Chondrocyte (in vitro differentiated cells): ENCODE measurements around the gene SLC30A2. TPM values are rescaled to one million over a fixed set of nuclear protein-coding genes. Genes with fewer than 3 reads are reported as not detected.

Experiments
- DNase-seq: peaks from one replicate; pipeline ENCODE4 v3.0.0; 2021; ENCODE audit warnings: mixed read lengths, low spot score
- H3K27ac Mint-ChIP-seq: one replicate; pipeline ENCODE4 v1.8.0; 2021; ENCODE audit warnings: mild to moderate bottlenecking, moderate library complexity, mixed read lengths; ENCODE audit not compliant: unreplicated experiment
- H3K27me3 Mint-ChIP-seq: 2 replicates; pipeline ENCODE4 v1.8.0; 2021; ENCODE audit warnings: low read depth, mixed read lengths
- H3K36me3 Mint-ChIP-seq: 2 replicates; pipeline ENCODE4 v1.8.0; 2021; ENCODE audit warnings: low read depth, mixed read lengths
- H3K4me1 Mint-ChIP-seq: 2 replicates; pipeline ENCODE4 v1.8.0; 2021; ENCODE audit warnings: low read depth, mild to moderate bottlenecking, mixed read lengths
- H3K4me3 Mint-ChIP-seq: one replicate; pipeline ENCODE4 v1.8.0; 2021; ENCODE audit warnings: mild to moderate bottlenecking, moderate library complexity, mixed read lengths; ENCODE audit not compliant: unreplicated experiment
- H3K9me3 Mint-ChIP-seq: 2 replicates; pipeline ENCODE4 v1.8.0; 2021; ENCODE audit warnings: low read depth, mixed read lengths
- CTCF ChIP-seq: fragments of 200-600 bp; sonication (generic); IDR thresholded peaks from 2 replicates; pipeline ENCODE4 v1.5.0; 2021; ENCODE audit warnings: antibody characterized with exemption, mild to moderate bottlenecking, moderate library complexity
- total RNA-seq: library from RNA; stranded (reverse); gene quantifications from 3 replicates; pipeline ENCODE4 v1.2.1, GENCODE V29; 2021

SLC30A2 gene
- total RNA-seq, 1 donor from 2014 or later, result 0.12 TPM

- DNase-seq, result no peak
- H3K4me3 Mint-ChIP-seq, result no peak overlapping the region
- peaks cover 2% of the 10 kb centered on the region for H3K27me3 Mint-ChIP-seq
- no peaks in the 10 kb centered on the region for H3K9me3 Mint-ChIP-seq
- no peak overlapping the region for H3K27ac Mint-ChIP-seq
- H3K4me1 Mint-ChIP-seq, result no peaks in the 10 kb centered on the region
- no peaks in the 10 kb centered on the region for H3K36me3 Mint-ChIP-seq
- TF ChIP-seq CTCF, result no peak
These were observed 42.2 kb downstream of the SLC30A2 start for GRCh38 chr1:26003756-26004155.

- no peak for TF ChIP-seq CTCF
- no peak overlapping the region for H3K4me3 Mint-ChIP-seq
These were observed 42.7 kb downstream of the SLC30A2 start for GRCh38 chr1:26003262-26003661.

GRCh38 chr1:25999041-25999800 is 46.7 kb downstream of the SLC30A2 start:
- Mint-ChIP-seq H3K27ac (no peak overlapping the region), H3K9me3 (no peaks in the 10 kb centered on the region), H3K4me3 (no peak overlapping the region), H3K36me3 (no peaks in the 10 kb centered on the region), H3K4me1 (peaks cover 16% of the 10 kb centered on the region), H3K27me3 (no peaks in the 10 kb centered on the region)
- no peak for TF ChIP-seq CTCF
- no peak for DNase-seq

More at GRCh38 chr1:26003262-26003661, 42.7 kb downstream of the SLC30A2 start:
- Mint-ChIP-seq H3K27me3 (peaks cover 2% of the 10 kb centered on the region), H3K27ac (no peak overlapping the region), H3K4me1 (peaks cover 4% of the 10 kb centered on the region), H3K9me3 (no peaks in the 10 kb centered on the region), H3K36me3 (no peaks in the 10 kb centered on the region)
- DNase-seq, result no peak

GRCh38 chr1:25997828-25998761 is 47.8 kb downstream of the SLC30A2 start, which contains the start of gene PAFAH2:
PAFAH2 (minus strand) TSS chr1:25998063; CDS start chr1:25990816, 7,247 bp downstream.
- peak; percentile 95 for TF ChIP-seq CTCF
- DNase-seq, result peak; percentile 97
- no peaks in the 10 kb centered on the region for H3K9me3 Mint-ChIP-seq
- H3K4me1 Mint-ChIP-seq, result peaks cover 16% of the 10 kb centered on the region
- no peaks in the 10 kb centered on the region for H3K36me3 Mint-ChIP-seq
- no peaks in the 10 kb centered on the region for H3K27me3 Mint-ChIP-seq
- peak within 1 kb of the TSS; percentile 93 for H3K4me3 Mint-ChIP-seq
- peak within 1 kb of the TSS; percentile 99 for H3K27ac Mint-ChIP-seq
